SU-DHL-6 (cell line): ENCODE data around the gene PPP1R11.

ENCODE experiments used
- H2AFZ ChIP-seq: fragments of 200-600 bp; sonication (generic); 2 replicates; pipeline ENCODE4 v1.6.1; 2014; ENCODE audit warnings: low read depth, mild to moderate bottlenecking, moderate library complexity, mixed read lengths, antibody characterized with exemption, low read length; ENCODE audit not compliant: severe bottlenecking
- H3F3A ChIP-seq: fragments of 200-600 bp; shearing (Covaris generic); 2 replicates; pipeline ENCODE4 v1.6.0; 2016; ENCODE audit warnings: antibody characterized with exemption, mild to moderate bottlenecking; ENCODE audit not compliant: insufficient read depth
- H3K27ac ChIP-seq: fragments of 200-600 bp; sonication (generic); 2 replicates; pipeline ENCODE4 v1.5.1; 2016; ENCODE audit warnings: low read depth, mild to moderate bottlenecking, low read length, moderate library complexity, mixed read lengths
- H3K27me3 ChIP-seq: fragments of 200-600 bp; sonication (generic), shearing (Covaris generic); 2 replicates; pipeline ENCODE4 v1.6.0; 2014; ENCODE audit warnings: mild to moderate bottlenecking, low read length
- H3K36me3 ChIP-seq: fragments of 200-600 bp; sonication (generic); 2 replicates; pipeline ENCODE4 v1.6.1; 2014; ENCODE audit warnings: mild to moderate bottlenecking, low read length, mixed read lengths
- H3K4me2 ChIP-seq: fragments of 300-600, 200-600 bp; shearing (Covaris generic), sonication (generic); 2 replicates; pipeline ENCODE4 v1.6.0; 2014; ENCODE audit warnings: low read length, low read depth, mild to moderate bottlenecking; ENCODE audit not compliant: poor library complexity, severe bottlenecking
- H3K4me3 ChIP-seq: fragments of 200-600 bp; sonication (generic); 2 replicates; pipeline ENCODE4 v1.5.1; 2014; ENCODE audit warnings: antibody characterized with exemption, low read length, mild to moderate bottlenecking, mixed read lengths; ENCODE audit not compliant: insufficient read depth, poor library complexity, severe bottlenecking
- H3K79me2 ChIP-seq: fragments of 200-600 bp; sonication (generic); 2 replicates; pipeline ENCODE4 v1.6.1; 2014; ENCODE audit warnings: mild to moderate bottlenecking, low read length, moderate library complexity; ENCODE audit not compliant: insufficient read depth
- H3K9ac ChIP-seq: fragments of 200-600 bp; sonication (generic); 2 replicates; pipeline ENCODE4 v1.7.0; 2014; ENCODE audit warnings: mild to moderate bottlenecking, low read length
- H3K9me2 ChIP-seq: fragments of 200-600 bp; sonication (generic); replicated peaks from 2 replicates; pipeline ENCODE4 v1.6.1; 2014; ENCODE audit warnings: low read length; ENCODE audit not compliant: insufficient read depth
- H3K9me3 ChIP-seq: fragments of 200-600 bp; sonication (generic); 2 replicates; pipeline ENCODE4 v1.6.1; 2014; ENCODE audit warnings: low read length, mixed read lengths; ENCODE audit not compliant: insufficient read depth
- H4K20me1 ChIP-seq: fragments of 200-600 bp; sonication (generic); 2 replicates; pipeline ENCODE4 v1.6.1; 2014; ENCODE audit warnings: low read depth, mild to moderate bottlenecking, antibody characterized with exemption, low read length, moderate library complexity, mixed read lengths
- EZH2phosphoT487 ChIP-seq: fragments of 200-600 bp; sonication (generic), shearing (Covaris generic); conservative IDR thresholded peaks from 2 replicates; pipeline ENCODE4 v1.6.1; 2018; ENCODE audit warnings: mild to moderate bottlenecking, antibody characterized with exemption, low read length, moderate library complexity, mixed read lengths
- TF ChIP-seq, protein P1 (sequence below): fragments of 200-600 bp; sonication (generic); IDR thresholded peaks from one replicate; pipeline ENCODE4 v1.5.1; 2017; ENCODE audit warnings: antibody characterized with exemption, mild to moderate bottlenecking, low read length, moderate library complexity; ENCODE audit not compliant: insufficient read depth, poor library complexity, severe bottlenecking

The PPP1R11 gene

DNA sequence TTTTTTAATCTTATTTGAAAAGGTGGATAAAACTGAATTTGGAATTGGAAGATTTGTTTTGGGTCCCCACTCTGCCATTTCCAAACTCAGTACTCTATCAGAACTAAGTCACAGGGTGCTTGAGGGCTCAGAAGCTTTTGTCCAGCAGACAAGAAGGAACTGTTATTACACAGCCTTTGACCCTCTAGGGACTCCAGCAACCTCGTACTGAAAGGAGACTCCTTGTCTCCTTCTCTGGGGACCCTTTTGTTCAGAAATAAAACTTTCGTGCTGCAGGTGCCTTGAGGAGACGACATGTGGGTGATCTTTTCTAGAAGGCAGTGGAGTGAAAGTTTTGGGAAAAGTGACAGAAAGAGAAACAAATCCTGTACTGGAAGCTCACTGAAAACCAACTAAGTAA, 13.3 kb upstream of the PPP1R11 start:
- no peaks in the 10 kb centered on the region for H4K20me1 ChIP-seq
- no peaks in the 10 kb centered on the region for H3K79me2 ChIP-seq
- TF ChIP-seq, protein P1, sequence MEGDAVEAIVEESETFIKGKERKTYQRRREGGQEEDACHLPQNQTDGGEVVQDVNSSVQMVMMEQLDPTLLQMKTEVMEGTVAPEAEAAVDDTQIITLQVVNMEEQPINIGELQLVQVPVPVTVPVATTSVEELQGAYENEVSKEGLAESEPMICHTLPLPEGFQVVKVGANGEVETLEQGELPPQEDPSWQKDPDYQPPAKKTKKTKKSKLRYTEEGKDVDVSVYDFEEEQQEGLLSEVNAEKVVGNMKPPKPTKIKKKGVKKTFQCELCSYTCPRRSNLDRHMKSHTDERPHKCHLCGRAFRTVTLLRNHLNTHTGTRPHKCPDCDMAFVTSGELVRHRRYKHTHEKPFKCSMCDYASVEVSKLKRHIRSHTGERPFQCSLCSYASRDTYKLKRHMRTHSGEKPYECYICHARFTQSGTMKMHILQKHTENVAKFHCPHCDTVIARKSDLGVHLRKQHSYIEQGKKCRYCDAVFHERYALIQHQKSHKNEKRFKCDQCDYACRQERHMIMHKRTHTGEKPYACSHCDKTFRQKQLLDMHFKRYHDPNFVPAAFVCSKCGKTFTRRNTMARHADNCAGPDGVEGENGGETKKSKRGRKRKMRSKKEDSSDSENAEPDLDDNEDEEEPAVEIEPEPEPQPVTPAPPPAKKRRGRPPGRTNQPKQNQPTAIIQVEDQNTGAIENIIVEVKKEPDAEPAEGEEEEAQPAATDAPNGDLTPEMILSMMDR = no peak
- no peak for TF ChIP-seq EZH2phosphoT487
- H3K9me2 ChIP-seq = no peaks in the 10 kb centered on the region
- H3K27ac ChIP-seq = no peak overlapping the region
- 0 out of 2 replicates have a peak, but pooled peaks cover 2% of the 10 kb centered on the region for H3K36me3 ChIP-seq
- H3F3A ChIP-seq = no peaks in the 10 kb centered on the region
- H3K4me2 ChIP-seq = no peak overlapping the region
- H2AFZ ChIP-seq = no peak overlapping the region
- no peak overlapping the region for H3K9ac ChIP-seq
- no peak overlapping the region for H3K4me3 ChIP-seq
- no peaks in the 10 kb centered on the region for H3K27me3 ChIP-seq
- no peaks in the 10 kb centered on the region for H3K9me3 ChIP-seq

GRCh38 chr6:30055513-30055912, 11.5 kb upstream of the PPP1R11 start:
- no peak overlapping the region for H3K4me2 ChIP-seq
- no peak overlapping the region for H3K4me3 ChIP-seq
- no peaks in the 10 kb centered on the region for H3K9me2 ChIP-seq
- no peak overlapping the region for H2AFZ ChIP-seq
- no peak overlapping the region for H3K27ac ChIP-seq
- H3K79me2 ChIP-seq = peaks cover 5% of the 10 kb centered on the region; the same call in 1 of the 2 replicates
- H3F3A ChIP-seq = no peaks in the 10 kb centered on the region
- 0 out of 2 replicates have a peak, but pooled peaks cover 2% of the 10 kb centered on the region for H3K36me3 ChIP-seq
- no peaks in the 10 kb centered on the region for H3K27me3 ChIP-seq
- TF ChIP-seq, protein P1 = no peak
- TF ChIP-seq EZH2phosphoT487 = no peak
- H3K9me3 ChIP-seq = no peaks in the 10 kb centered on the region
- no peak overlapping the region for H3K9ac ChIP-seq
- H4K20me1 ChIP-seq = no peaks in the 10 kb centered on the region

DNA sequence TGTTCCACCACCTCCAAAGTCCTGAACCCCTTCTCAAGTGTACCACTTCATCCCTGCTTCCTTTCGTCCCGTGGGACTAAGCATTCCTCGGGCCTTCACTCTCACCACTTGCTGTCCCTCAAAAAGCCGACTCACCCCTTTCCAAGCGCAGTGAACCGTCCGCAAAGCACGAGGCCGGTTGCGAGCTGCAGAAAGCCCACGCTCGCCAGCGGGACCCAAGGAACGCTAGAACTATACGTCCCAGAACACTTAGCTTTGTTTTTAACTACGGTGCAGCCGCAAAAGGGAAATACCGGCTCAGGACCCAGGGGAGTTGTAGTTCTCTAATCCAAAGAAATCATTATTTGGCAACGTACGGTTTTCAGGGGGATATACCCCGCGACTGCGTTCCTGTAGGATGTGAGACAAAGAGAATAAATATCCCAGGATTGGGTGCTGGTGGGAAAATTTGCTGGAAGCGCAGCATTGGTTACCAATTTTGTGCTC, 6.3 kb upstream of the PPP1R11 start:
- peak overlapping the region; percentile 77 for H3K9ac ChIP-seq
- H2AFZ ChIP-seq = peak overlapping the region; percentile 90
- peak overlapping the region; percentile 77 for H3K4me2 ChIP-seq
- H3K9me3 ChIP-seq = no peaks in the 10 kb centered on the region
- no peaks in the 10 kb centered on the region for H3K9me2 ChIP-seq
- peak overlapping the region; percentile 96 for H3K4me3 ChIP-seq
- no peaks in the 10 kb centered on the region for H3K27me3 ChIP-seq
- H4K20me1 ChIP-seq = no peaks in the 10 kb centered on the region
- peak overlapping the region; percentile 13; the same call in 1 of the 2 replicates for H3K27ac ChIP-seq
- H3F3A ChIP-seq = peaks cover 19% of the 10 kb centered on the region
- H3K36me3 ChIP-seq = peaks cover 21% of the 10 kb centered on the region; the same call in 1 of the 2 replicates
- TF ChIP-seq EZH2phosphoT487 = no peak
- TF ChIP-seq, protein P1 = no peak
- H3K79me2 ChIP-seq = peaks cover 30% of the 10 kb centered on the region
